ENCODE data around the gene DYNC1LI1. TPM values are rescaled to one million over a fixed set of nuclear protein-coding genes. Genes with fewer than 3 reads are reported as not detected.

DYNC1LI1 gene
- total RNA-seq, 1 experiment from 2014 or later: 42.8 TPM

DNA sequence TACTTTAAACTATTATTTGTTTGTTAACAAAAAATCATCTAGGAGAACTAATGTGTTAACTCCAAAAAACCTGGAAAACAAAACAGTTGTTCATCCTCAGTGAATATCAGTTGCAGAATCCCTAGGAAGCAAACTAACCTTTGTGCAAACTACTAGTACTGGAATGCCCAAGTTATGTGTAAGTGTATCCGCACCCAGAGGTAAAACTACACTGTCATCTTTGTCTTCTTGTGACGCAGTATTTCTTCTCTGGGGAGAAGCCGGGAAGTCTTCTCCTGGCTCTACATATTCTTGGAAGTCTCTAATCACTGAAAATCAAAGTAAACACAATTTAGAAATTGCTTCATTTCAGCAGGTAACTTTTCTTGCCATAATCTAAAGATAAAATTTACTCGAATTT, 29.8 kb downstream of the DYNC1LI1 start:
- H3K9me3 Mint-ChIP-seq: no peaks in the 10 kb centered on the region
- CTCF ChIA-PET: no interaction called here
- no peaks in the 10 kb centered on the region for H3K4me1 Mint-ChIP-seq
- TF ChIP-seq, protein P1, sequence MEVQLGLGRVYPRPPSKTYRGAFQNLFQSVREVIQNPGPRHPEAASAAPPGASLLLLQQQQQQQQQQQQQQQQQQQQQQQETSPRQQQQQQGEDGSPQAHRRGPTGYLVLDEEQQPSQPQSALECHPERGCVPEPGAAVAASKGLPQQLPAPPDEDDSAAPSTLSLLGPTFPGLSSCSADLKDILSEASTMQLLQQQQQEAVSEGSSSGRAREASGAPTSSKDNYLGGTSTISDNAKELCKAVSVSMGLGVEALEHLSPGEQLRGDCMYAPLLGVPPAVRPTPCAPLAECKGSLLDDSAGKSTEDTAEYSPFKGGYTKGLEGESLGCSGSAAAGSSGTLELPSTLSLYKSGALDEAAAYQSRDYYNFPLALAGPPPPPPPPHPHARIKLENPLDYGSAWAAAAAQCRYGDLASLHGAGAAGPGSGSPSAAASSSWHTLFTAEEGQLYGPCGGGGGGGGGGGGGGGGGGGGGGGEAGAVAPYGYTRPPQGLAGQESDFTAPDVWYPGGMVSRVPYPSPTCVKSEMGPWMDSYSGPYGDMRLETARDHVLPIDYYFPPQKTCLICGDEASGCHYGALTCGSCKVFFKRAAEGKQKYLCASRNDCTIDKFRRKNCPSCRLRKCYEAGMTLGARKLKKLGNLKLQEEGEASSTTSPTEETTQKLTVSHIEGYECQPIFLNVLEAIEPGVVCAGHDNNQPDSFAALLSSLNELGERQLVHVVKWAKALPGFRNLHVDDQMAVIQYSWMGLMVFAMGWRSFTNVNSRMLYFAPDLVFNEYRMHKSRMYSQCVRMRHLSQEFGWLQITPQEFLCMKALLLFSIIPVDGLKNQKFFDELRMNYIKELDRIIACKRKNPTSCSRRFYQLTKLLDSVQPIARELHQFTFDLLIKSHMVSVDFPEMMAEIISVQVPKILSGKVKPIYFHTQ (CRISPR knock-in tag; IDR thresholded peaks at IDR 0.05): no peak
- no peak for TF ChIP-seq ATF1 (CRISPR knock-in tag; IDR thresholded peaks at IDR 0.05)
- TF ChIP-seq, protein P2, sequence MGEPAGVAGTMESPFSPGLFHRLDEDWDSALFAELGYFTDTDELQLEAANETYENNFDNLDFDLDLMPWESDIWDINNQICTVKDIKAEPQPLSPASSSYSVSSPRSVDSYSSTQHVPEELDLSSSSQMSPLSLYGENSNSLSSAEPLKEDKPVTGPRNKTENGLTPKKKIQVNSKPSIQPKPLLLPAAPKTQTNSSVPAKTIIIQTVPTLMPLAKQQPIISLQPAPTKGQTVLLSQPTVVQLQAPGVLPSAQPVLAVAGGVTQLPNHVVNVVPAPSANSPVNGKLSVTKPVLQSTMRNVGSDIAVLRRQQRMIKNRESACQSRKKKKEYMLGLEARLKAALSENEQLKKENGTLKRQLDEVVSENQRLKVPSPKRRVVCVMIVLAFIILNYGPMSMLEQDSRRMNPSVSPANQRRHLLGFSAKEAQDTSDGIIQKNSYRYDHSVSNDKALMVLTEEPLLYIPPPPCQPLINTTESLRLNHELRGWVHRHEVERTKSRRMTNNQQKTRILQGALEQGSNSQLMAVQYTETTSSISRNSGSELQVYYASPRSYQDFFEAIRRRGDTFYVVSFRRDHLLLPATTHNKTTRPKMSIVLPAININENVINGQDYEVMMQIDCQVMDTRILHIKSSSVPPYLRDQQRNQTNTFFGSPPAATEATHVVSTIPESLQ (CRISPR knock-in tag; IDR thresholded peaks at IDR 0.05): no peak
- no peak for TF ChIP-seq ZNF317 (CRISPR knock-in tag; IDR thresholded peaks at IDR 0.05; ENCODE audit: borderline replicate concordance, low read depth)
- no peak for TF ChIP-seq ZNF416 (CRISPR knock-in tag; IDR thresholded peaks at IDR 0.05)
- no peak for TF ChIP-seq HMGA2 (CRISPR knock-in tag; IDR thresholded peaks at IDR 0.05)
- TF ChIP-seq ZNF423 (CRISPR knock-in tag; IDR thresholded peaks at IDR 0.05): no peak
- TF ChIP-seq IRF2 (CRISPR knock-in tag; IDR thresholded peaks at IDR 0.05; ENCODE audit: borderline replicate concordance, low read depth): no peak
- TF ChIP-seq, protein P3, sequence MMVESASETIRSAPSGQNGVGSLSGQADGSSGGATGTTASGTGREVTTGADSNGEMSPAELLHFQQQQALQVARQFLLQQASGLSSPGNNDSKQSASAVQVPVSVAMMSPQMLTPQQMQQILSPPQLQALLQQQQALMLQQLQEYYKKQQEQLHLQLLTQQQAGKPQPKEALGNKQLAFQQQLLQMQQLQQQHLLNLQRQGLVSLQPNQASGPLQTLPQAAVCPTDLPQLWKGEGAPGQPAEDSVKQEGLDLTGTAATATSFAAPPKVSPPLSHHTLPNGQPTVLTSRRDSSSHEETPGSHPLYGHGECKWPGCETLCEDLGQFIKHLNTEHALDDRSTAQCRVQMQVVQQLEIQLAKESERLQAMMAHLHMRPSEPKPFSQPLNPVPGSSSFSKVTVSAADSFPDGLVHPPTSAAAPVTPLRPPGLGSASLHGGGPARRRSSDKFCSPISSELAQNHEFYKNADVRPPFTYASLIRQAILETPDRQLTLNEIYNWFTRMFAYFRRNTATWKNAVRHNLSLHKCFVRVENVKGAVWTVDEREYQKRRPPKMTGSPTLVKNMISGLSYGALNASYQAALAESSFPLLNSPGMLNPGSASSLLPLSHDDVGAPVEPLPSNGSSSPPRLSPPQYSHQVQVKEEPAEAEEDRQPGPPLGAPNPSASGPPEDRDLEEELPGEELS (CRISPR knock-in tag; IDR thresholded peaks at IDR 0.05): no peak
- no peak for TF ChIP-seq ZBTB21 (CRISPR knock-in tag; IDR thresholded peaks at IDR 0.05; ENCODE audit: borderline replicate concordance)
- TF ChIP-seq, protein P4, sequence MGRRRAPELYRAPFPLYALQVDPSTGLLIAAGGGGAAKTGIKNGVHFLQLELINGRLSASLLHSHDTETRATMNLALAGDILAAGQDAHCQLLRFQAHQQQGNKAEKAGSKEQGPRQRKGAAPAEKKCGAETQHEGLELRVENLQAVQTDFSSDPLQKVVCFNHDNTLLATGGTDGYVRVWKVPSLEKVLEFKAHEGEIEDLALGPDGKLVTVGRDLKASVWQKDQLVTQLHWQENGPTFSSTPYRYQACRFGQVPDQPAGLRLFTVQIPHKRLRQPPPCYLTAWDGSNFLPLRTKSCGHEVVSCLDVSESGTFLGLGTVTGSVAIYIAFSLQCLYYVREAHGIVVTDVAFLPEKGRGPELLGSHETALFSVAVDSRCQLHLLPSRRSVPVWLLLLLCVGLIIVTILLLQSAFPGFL (CRISPR knock-in tag; IDR thresholded peaks at IDR 0.05; ENCODE audit: borderline replicate concordance): no peak
- TF ChIP-seq SP1 (CRISPR knock-in tag; conservative IDR thresholded peaks at IDR 0.05): no peak
- TF ChIP-seq NFATC4 (CRISPR knock-in tag; IDR thresholded peaks at IDR 0.05): no peak
- no peak for TF ChIP-seq CREB1 (CRISPR knock-in tag; IDR thresholded peaks at IDR 0.05)
- TF ChIP-seq, protein P5, sequence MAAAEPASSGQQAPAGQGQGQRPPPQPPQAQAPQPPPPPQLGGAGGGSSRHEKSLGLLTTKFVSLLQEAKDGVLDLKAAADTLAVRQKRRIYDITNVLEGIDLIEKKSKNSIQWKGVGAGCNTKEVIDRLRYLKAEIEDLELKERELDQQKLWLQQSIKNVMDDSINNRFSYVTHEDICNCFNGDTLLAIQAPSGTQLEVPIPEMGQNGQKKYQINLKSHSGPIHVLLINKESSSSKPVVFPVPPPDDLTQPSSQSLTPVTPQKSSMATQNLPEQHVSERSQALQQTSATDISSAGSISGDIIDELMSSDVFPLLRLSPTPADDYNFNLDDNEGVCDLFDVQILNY (CRISPR knock-in tag; IDR thresholded peaks at IDR 0.05): no peak
- H3K27me3 Mint-ChIP-seq (ENCODE audit: low read depth): no peaks in the 10 kb centered on the region
- H3K36me3 Mint-ChIP-seq: peaks cover 12% of the 10 kb centered on the region
- no peak overlapping the region for H3K4me3 Mint-ChIP-seq
- H3K27ac Mint-ChIP-seq: no peak overlapping the region
- DNase-seq (ENCODE audit: low spot score) (no peak), ATAC-seq (no peak)
- POLR2A ChIA-PET: no interaction called here

DNA sequence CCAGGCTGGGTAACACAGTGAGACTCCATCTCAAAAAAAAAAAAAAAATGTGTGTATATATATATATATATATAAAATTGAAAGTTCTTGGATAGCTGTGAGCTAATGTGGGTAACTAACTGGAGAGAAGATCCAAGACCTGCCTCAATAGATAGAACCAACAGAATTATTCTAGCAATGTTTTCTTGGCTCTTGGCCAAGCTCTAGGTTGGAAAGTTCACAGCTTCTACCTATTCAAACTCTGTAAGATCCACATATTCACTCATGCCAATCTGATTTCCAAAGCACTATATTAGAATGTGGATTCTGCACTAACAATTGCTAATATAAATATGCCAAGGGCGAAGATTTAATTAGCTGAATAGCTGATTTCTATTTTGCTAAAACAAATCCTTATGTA, 38.2 kb downstream of the DYNC1LI1 start:
- POLR2A ChIA-PET: no interaction called here
- no peaks in the 10 kb centered on the region for H3K9me3 Mint-ChIP-seq
- no peak overlapping the region for H3K4me3 Mint-ChIP-seq
- DNase-seq (ENCODE audit: low spot score) (no peak), ATAC-seq (no peak)
- peaks cover 46% of the 10 kb centered on the region for H3K36me3 Mint-ChIP-seq
- CTCF ChIA-PET: no interaction called here
- no peaks in the 10 kb centered on the region for H3K4me1 Mint-ChIP-seq
- H3K27ac Mint-ChIP-seq: no peak overlapping the region
- no peaks in the 10 kb centered on the region for H3K27me3 Mint-ChIP-seq (ENCODE audit: low read depth)
- TF ChIP-seq SOX15 (CRISPR knock-in tag; IDR thresholded peaks at IDR 0.05) (no peak), FOXP1 (CRISPR knock-in tag; IDR thresholded peaks at IDR 0.05; ENCODE audit: borderline replicate concordance) (no peak), MYBL2 (CRISPR knock-in tag; IDR thresholded peaks at IDR 0.05) (no peak)
- TF ChIP-seq, protein P6, sequence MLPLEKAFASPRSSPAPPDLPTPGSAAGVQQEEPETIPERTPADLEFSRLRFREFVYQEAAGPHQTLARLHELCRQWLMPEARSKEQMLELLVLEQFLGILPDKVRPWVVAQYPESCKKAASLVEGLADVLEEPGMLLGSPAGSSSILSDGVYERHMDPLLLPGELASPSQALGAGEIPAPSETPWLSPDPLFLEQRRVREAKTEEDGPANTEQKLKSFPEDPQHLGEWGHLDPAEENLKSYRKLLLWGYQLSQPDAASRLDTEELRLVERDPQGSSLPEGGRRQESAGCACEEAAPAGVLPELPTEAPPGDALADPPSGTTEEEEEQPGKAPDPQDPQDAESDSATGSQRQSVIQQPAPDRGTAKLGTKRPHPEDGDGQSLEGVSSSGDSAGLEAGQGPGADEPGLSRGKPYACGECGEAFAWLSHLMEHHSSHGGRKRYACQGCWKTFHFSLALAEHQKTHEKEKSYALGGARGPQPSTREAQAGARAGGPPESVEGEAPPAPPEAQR (CRISPR knock-in tag; IDR thresholded peaks at IDR 0.05): no peak
- TF ChIP-seq, protein P7, sequence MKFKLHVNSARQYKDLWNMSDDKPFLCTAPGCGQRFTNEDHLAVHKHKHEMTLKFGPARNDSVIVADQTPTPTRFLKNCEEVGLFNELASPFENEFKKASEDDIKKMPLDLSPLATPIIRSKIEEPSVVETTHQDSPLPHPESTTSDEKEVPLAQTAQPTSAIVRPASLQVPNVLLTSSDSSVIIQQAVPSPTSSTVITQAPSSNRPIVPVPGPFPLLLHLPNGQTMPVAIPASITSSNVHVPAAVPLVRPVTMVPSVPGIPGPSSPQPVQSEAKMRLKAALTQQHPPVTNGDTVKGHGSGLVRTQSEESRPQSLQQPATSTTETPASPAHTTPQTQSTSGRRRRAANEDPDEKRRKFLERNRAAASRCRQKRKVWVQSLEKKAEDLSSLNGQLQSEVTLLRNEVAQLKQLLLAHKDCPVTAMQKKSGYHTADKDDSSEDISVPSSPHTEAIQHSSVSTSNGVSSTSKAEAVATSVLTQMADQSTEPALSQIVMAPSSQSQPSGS (CRISPR knock-in tag; IDR thresholded peaks at IDR 0.05; ENCODE audit: borderline replicate concordance, low read depth): no peak
- TF ChIP-seq, protein P8, sequence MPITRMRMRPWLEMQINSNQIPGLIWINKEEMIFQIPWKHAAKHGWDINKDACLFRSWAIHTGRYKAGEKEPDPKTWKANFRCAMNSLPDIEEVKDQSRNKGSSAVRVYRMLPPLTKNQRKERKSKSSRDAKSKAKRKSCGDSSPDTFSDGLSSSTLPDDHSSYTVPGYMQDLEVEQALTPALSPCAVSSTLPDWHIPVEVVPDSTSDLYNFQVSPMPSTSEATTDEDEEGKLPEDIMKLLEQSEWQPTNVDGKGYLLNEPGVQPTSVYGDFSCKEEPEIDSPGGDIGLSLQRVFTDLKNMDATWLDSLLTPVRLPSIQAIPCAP (CRISPR knock-in tag; IDR thresholded peaks at IDR 0.05): no peak
- TF ChIP-seq, protein P9, sequence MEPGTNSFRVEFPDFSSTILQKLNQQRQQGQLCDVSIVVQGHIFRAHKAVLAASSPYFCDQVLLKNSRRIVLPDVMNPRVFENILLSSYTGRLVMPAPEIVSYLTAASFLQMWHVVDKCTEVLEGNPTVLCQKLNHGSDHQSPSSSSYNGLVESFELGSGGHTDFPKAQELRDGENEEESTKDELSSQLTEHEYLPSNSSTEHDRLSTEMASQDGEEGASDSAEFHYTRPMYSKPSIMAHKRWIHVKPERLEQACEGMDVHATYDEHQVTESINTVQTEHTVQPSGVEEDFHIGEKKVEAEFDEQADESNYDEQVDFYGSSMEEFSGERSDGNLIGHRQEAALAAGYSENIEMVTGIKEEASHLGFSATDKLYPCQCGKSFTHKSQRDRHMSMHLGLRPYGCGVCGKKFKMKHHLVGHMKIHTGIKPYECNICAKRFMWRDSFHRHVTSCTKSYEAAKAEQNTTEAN (CRISPR knock-in tag; IDR thresholded peaks at IDR 0.05): no peak

Measured in WTC11 (cell line).